Measurements from ENCODE around the gene DOCK7. TPM values are rescaled to one million over a fixed set of nuclear protein-coding genes. Genes with fewer than 3 reads are reported as not detected.

The DOCK7 gene
- total and polyA plus RNA-seq, 2 of the 8 experiments (the other 6 are each of a cell fraction or from before 2014, with no cell fraction given) = 10.2 to 33.7 TPM

GRCh38 chr1:62728963-62729362 lies 40.8 kb upstream of the DOCK7 start:
- H3K27me3 ChIP-seq (replicated peaks in 1 of 4; ENCODE audit: control insufficient read depth in 3 of 4, extremely low read depth in 1 of 4, insufficient read depth in 3 of 4, low read length in 3 of 4) = no peaks in the 10 kb centered on the region
- no peak overlapping the region for H4K8ac ChIP-seq (ENCODE audit: extremely low read depth, insufficient read depth, low read length)
- no peak overlapping the region for H3K56ac ChIP-seq (replicated peaks; ENCODE audit: insufficient read length, low read depth, low read length)
- no peak overlapping the region for H2AFZ ChIP-seq (ENCODE audit: low read length)
- no peak overlapping the region for H4K91ac ChIP-seq (replicated peaks; ENCODE audit: insufficient read length, low read length)
- no peak overlapping the region for H2BK20ac ChIP-seq (ENCODE audit: low read length)
- H3K18ac ChIP-seq (ENCODE audit: extremely low read depth, low read length) = no peak overlapping the region
- H4K5ac ChIP-seq (ENCODE audit: insufficient read length, low read depth, low read length) = no peak overlapping the region
- no peaks in the 10 kb centered on the region for H3K79me1 ChIP-seq (ENCODE audit: low read depth, low read length)
- H3K23ac ChIP-seq (ENCODE audit: insufficient read length) = no peak overlapping the region
- no peak overlapping the region for H3K27ac ChIP-seq (ENCODE audit: low read depth, low read length)
- no peaks in the 10 kb centered on the region for H3K36me3 ChIP-seq (ENCODE audit: control insufficient read depth in 2 of 4, insufficient read depth in 4 of 4, low read length in 3 of 4)
- no peak for DNase-seq (ENCODE audit: low read depth in 1 of 2, low spot score in 2 of 2)
- H4K20me1 ChIP-seq (replicated peaks in 1 of 2; ENCODE audit: control insufficient read depth in 1 of 2, insufficient read depth in 2 of 2, low read length in 2 of 2) = no peaks in the 10 kb centered on the region
- no peak overlapping the region for H2BK15ac ChIP-seq (ENCODE audit: low read length)
- H3K14ac ChIP-seq (ENCODE audit: insufficient read length) = no peak overlapping the region
- ChIA-PET CTCF (ENCODE audit: partially characterized antibody) (interaction anchor here (1.3 to 1.5 kb wide), 2 partner anchors 18 to 31 kb away, joined by 3 to 8 read pairs; no protein-coding TSS in a partner anchor), POLR2A (ENCODE audit: partially characterized antibody) (interaction anchor here (0.6 kb wide), 1 partner anchor 42 kb away, joined by 3 read pairs; no protein-coding TSS in a partner anchor)
- H3K79me2 ChIP-seq (ENCODE audit: control insufficient read depth in 1 of 2, insufficient read depth in 2 of 2, low read length in 2 of 2) = no peaks in the 10 kb centered on the region
- peaks cover 0 to 5% (median 0%) of the 10 kb centered on the region in 4 experiments; a peak in 2 of 7 replicates for H3K4me1 ChIP-seq (replicated peaks in 1 of 4; ENCODE audit: control insufficient read depth in 3 of 4, insufficient read depth in 4 of 4, low read length in 3 of 4)
- TF ChIP-seq JUND (IDR thresholded peaks at IDR 0.05; ENCODE audit: low read length) (no peak), KDM5A (IDR thresholded peaks at IDR 0.05; ENCODE audit: low read length) (no peak), TEAD4 (IDR thresholded peaks at IDR 0.05; ENCODE audit: low read depth, low read length) (peak; percentile 58; the same call in 1 of the 2 replicates), EZH2 (IDR thresholded peaks at IDR 0.05; ENCODE audit: low read depth, low read length, severe bottlenecking) (no peak), MAFK (IDR thresholded peaks at IDR 0.05; ENCODE audit: low read depth, low read length) (no peak), SP2 (IDR thresholded peaks at IDR 0.05; ENCODE audit: low read length) (no peak), BCL11A (IDR thresholded peaks at IDR 0.05; ENCODE audit: low read depth in 2 of 2, low read length in 2 of 2) (no peak), KDM1A (IDR thresholded peaks at IDR 0.05; ENCODE audit: borderline replicate concordance, low read length) (no peak)
- TF ChIP-seq, protein P1, sequence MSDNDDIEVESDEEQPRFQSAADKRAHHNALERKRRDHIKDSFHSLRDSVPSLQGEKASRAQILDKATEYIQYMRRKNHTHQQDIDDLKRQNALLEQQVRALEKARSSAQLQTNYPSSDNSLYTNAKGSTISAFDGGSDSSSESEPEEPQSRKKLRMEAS (IDR thresholded peaks at IDR 0.05) = no peak
- H2BK12ac ChIP-seq (ENCODE audit: low read depth, low read length) = no peak overlapping the region
- WGBS, 2 experiments (ENCODE audit: extremely low coverage in 1 of 2, insufficient coverage in 1 of 2, insufficient read length in 1 of 2, insufficient replicate concordance in 2 of 2, low coverage in 1 of 2, low lambda C conversion rate in 2 of 2, missing lambda C conversion rate in 1 of 2) = 69% methylated on average over 5 of the region's 5 CpGs; no CpG with 5 or more reads in 1 of the 2 experiments
- no peak overlapping the region for H3K9ac ChIP-seq (replicated peaks in 1 of 4; ENCODE audit: extremely low read depth in 1 of 4, low read depth in 3 of 4, low read length in 3 of 4)
- H2BK120ac ChIP-seq (replicated peaks; ENCODE audit: low read depth, low read length) = no peak overlapping the region
- no peak overlapping the region for H3K4me3 ChIP-seq (ENCODE audit: extremely low read depth in 1 of 4, insufficient read depth in 2 of 4, low read depth in 3 of 4, low read length in 4 of 4)
- FAIRE-seq = no peak
- H2BK5ac ChIP-seq (ENCODE audit: low read depth, low read length) = no peak overlapping the region
- no peak overlapping the region for H3K4me2 ChIP-seq (ENCODE audit: insufficient read depth in 1 of 2, low read depth in 2 of 2, low read length in 2 of 2)
- no peaks in the 10 kb centered on the region for H3K9me3 ChIP-seq (ENCODE audit: insufficient read depth in 2 of 2, low read depth in 1 of 2, low read length in 1 of 2)
- no peak overlapping the region for H3K4ac ChIP-seq (replicated peaks; ENCODE audit: insufficient read length, low read depth, low read length)
- H2AK5ac ChIP-seq (ENCODE audit: low read depth, low read length) = no peak overlapping the region
- no peaks in the 10 kb centered on the region; the same call in 1 of the 2 replicates for H3K23me2 ChIP-seq (ENCODE audit: low read depth, low read length)

Measured in H1 (cell line).